GM12878 (cell line): Measurements from ENCODE around the gene RARB. TPM values are rescaled to one million over a fixed set of nuclear protein-coding genes. Genes with fewer than 3 reads are reported as not detected.

Experiments used
- ATAC-seq: fragments of 200-7000 bp; cut with Tn5 transposase; 3 replicates; pipeline ENCODE4 v1.9.1; 2020; ENCODE audit warnings: mild to moderate bottlenecking, moderate library complexity
- BruUV-seq: library from RNA; stranded (reverse); fragments of 400-500 nt; replicated peaks from 2 replicates; lab custom pipeline; 2021; lab: Mats Ljungman, UMichigan
- CTCF ChIA-PET: fragments of 300-600 bp; sonication (Branson Sonifier 250); formaldehyde crosslinking; extraction: SDS; loops from one replicate; lab custom pipeline; 2021; ENCODE audit warnings: inconsistent platforms; lab: Yijun Ruan, JAX
- POLR2A ChIA-PET: fragments of 350-600 bp; formaldehyde crosslinking; extraction: SDS; loops from one replicate; lab custom pipeline; 2021; ENCODE audit warnings: inconsistent platforms; lab: Charles Lee
- RAD21 ChIA-PET: fragments of 300-600 bp; sonication (Branson Sonifier 250); formaldehyde crosslinking; loops from one replicate; lab custom pipeline; 2023; ENCODE audit warnings: antibody characterized with exemption; ENCODE audit not compliant: unreplicated experiment; lab: Charles Lee
- SMC1A ChIA-PET: fragments of 300-600 bp; sonication (Branson Sonifier 250); formaldehyde crosslinking; loops from one replicate; lab custom pipeline; 2023; ENCODE audit not compliant: unreplicated experiment, uncharacterized antibody; lab: Charles Lee
- DNase-seq: peaks from one replicate; pipeline ENCODE4 v3.0.0-alpha.2; 2011; ENCODE audit warnings: low read depth, low spot score
- FAIRE-seq: peaks from 3 replicates; lab custom pipeline; 2011; peaks lifted over from hg19 to GRCh38; lab: Jason Lieb, UNC
- H2AFZ ChIP-seq: 2 replicates; pipeline ENCODE4 v1.6.0; 2011; ENCODE audit warnings: low read depth, low read length, control low read depth; ENCODE audit not compliant: control insufficient read depth
- H3K27ac ChIP-seq: 2 replicates; pipeline ENCODE4 v1.5.1; 2011; ENCODE audit warnings: control low read depth; ENCODE audit not compliant: control insufficient read depth, insufficient read depth
- H3K27me3 ChIP-seq, 2 experiments: replicated peaks in 1 of 2; 2 replicates each; pipeline versions ENCODE4 v1.6.0 to v1.6.1; 2011; ENCODE audit warnings: low read length in 1 of 2; ENCODE audit not compliant: control insufficient read depth in 2 of 2, insufficient read depth in 2 of 2
- H3K36me3 ChIP-seq, 2 experiments: 2 replicates each; pipeline ENCODE4 v1.5.1; 2011; ENCODE audit warnings: low read length in 1 of 2; ENCODE audit not compliant: control insufficient read depth in 2 of 2, insufficient read depth in 2 of 2
- H3K4me1 ChIP-seq: 2 replicates; pipeline ENCODE4 v1.6.1; 2011; ENCODE audit warnings: mild to moderate bottlenecking, low read length, moderate library complexity, mixed read lengths; ENCODE audit not compliant: control insufficient read depth, insufficient read depth
- H3K4me2 ChIP-seq: 2 replicates; pipeline ENCODE4 v1.6.0; 2011; ENCODE audit warnings: control low read depth; ENCODE audit not compliant: control insufficient read depth, insufficient read depth
- H3K4me3 ChIP-seq: fragments of 200-600 bp; sonication (generic); 2 replicates; pipeline ENCODE4 v1.5.1; 2016
- H3K79me2 ChIP-seq: 2 replicates; pipeline ENCODE4 v1.6.0; 2011; ENCODE audit warnings: low read length; ENCODE audit not compliant: control insufficient read depth, insufficient read depth
- H3K9ac ChIP-seq: 2 replicates; pipeline ENCODE4 v1.8.0; 2011; ENCODE audit warnings: low read length, control low read depth, mixed read lengths; ENCODE audit not compliant: control insufficient read depth, insufficient read depth
- H3K9me3 ChIP-seq: replicated peaks from 3 replicates; pipeline ENCODE4 v1.5.1; 2011; ENCODE audit warnings: mild to moderate bottlenecking, low read length; ENCODE audit not compliant: control insufficient read depth, insufficient read depth
- H4K20me1 ChIP-seq: 2 replicates; pipeline ENCODE4 v1.6.0; 2011; ENCODE audit not compliant: control insufficient read depth, insufficient read depth
- BHLHE40 ChIP-seq, 2 experiments: fragments of 450-650 bp in 1 of 2; IDR thresholded peaks; 2 replicates each; pipeline ENCODE4 v1.6.1; 2011 to 2017; ENCODE audit warnings: low read depth in 2 of 2, borderline replicate concordance in 1 of 2, improper control_type of control experiment in 1 of 2, low read length in 1 of 2, mild to moderate bottlenecking in 1 of 2
- CEBPB ChIP-seq, 2 experiments: fragments of 150-350 bp in 1 of 2; IDR thresholded peaks; 2 replicates each; pipeline ENCODE4 v1.6.1; 2012 to 2014; ENCODE audit warnings: low read depth in 2 of 2, low read length in 2 of 2, borderline replicate concordance in 1 of 2, inconsistent platforms in 1 of 2
- CREB1 ChIP-seq: IDR thresholded peaks from 2 replicates; pipeline ENCODE4 v1.6.1; 2012; ENCODE audit warnings: low read depth, mild to moderate bottlenecking, inconsistent platforms
- E4F1 ChIP-seq: fragments of 450-650 bp; IDR thresholded peaks from 2 replicates; pipeline ENCODE4 v1.6.1; 2018; ENCODE audit warnings: borderline replicate concordance, mild to moderate bottlenecking; ENCODE audit not compliant: partially characterized antibody
- NR2C2 ChIP-seq: IDR thresholded peaks from 2 replicates; pipeline ENCODE4 v1.6.1; 2011; ENCODE audit warnings: borderline replicate concordance, low read depth; ENCODE audit not compliant: control insufficient read depth, insufficient read length
- SREBF1 ChIP-seq: IDR thresholded peaks from 2 replicates; pipeline ENCODE4 v1.6.1; 2012; ENCODE audit warnings: mild to moderate bottlenecking, low read length
- TCF12 ChIP-seq: IDR thresholded peaks from 2 replicates; pipeline ENCODE4 v1.6.1; 2011; ENCODE audit warnings: low read depth, mild to moderate bottlenecking, low read length
- ZBTB40 ChIP-seq: fragments of 450-650 bp; IDR thresholded peaks from 2 replicates; pipeline ENCODE4 v1.6.1; 2016; ENCODE audit warnings: mild to moderate bottlenecking, moderate library complexity, borderline replicate concordance
- WGBS: methylation state at CpG from one replicate; pipeline ENCODE4 v1.1.6; 2016; ENCODE audit warnings: low lambda C conversion rate; ENCODE audit not compliant: insufficient replicate concordance, insufficient coverage; ENCODE audit errors: missing lambda C conversion rate; 5-methylcytosine and 5-hydroxymethylcytosine counted together
- in situ Hi-C: fragments of 300-500 bp; cut with MboI; formaldehyde crosslinking; loops from 9 replicates; pipeline ENCODE4 v1.14.3; 2018; ENCODE audit warnings: mixed read lengths
- intact Hi-C: fragments of 100-400 bp; cut with micrococcal nuclease; formaldehyde crosslinking; loops from one replicate; pipeline ENCODE4 v1.14.2; 2022; ENCODE audit not compliant: unreplicated experiment
- polyA plus RNA-seq, 11 experiments: library from polyadenylated mRNA; depleted of rRNA in 4 of 11; unstranded in 6 of 11; stranded (reverse) in 5 of 11; fragments of >200 nt; fragmentation: Nextera tagmentation in 4 of 11; fragmentation: Illumina TruSeq in 1 of 11; extraction: Ambion mirVana in 4 of 11; extraction: Trizol in 1 of 11; gene quantifications; 1 replicate in 1 of 11; 2 replicates in 10 of 11; pipeline versions ENCODE4 v1.2.1 to v1.2.3, GENCODE V29; 2011 to 2016; ENCODE audit warnings: inconsistent platforms in 2 of 11, missing spikeins in 2 of 11, low read depth in 1 of 11
- total RNA-seq, 4 experiments: library from RNA; depleted of rRNA in 3 of 4; stranded (reverse); fragments of >200 nt in 3 of 4; fragmentation: Illumina TruSeq in 1 of 4; extraction: Trizol in 1 of 4; gene quantifications; 2 replicates each; pipeline versions ENCODE4 v1.2.1 to v1.2.3, GENCODE V29; 2013 to 2021
- TF ChIP-seq, protein P1 (sequence below): IDR thresholded peaks from 2 replicates; pipeline ENCODE4 v1.6.1; 2012; ENCODE audit warnings: low read length, inconsistent platforms
- TF ChIP-seq, protein P2 (sequence below): IDR thresholded peaks from 2 replicates; pipeline ENCODE4 v1.6.1; 2012; ENCODE audit warnings: low read depth, low read length, improper control_type of control experiment

The RARB gene
- total and polyA plus RNA-seq, 10 of the 15 experiments (the other 5 are each of a cell fraction or from before 2014, with no cell fraction given), result 0.05 to 0.06 TPM; not detected in 8

- TF ChIP-seq E4F1 (no peak), CEBPB (IDR thresholded peaks at IDR 0.05; ENCODE audit: borderline replicate concordance in 1 of 2, low read depth in 2 of 2, low read length in 2 of 2) (no peak), TCF12 (no peak), NR2C2 (no peak)
- TF ChIP-seq, all 136 proteins: peak for 0
These were observed 7.2 kb upstream of the RARB start (continued) for GRCh38 chr3:25420885-25421284.

DNA sequence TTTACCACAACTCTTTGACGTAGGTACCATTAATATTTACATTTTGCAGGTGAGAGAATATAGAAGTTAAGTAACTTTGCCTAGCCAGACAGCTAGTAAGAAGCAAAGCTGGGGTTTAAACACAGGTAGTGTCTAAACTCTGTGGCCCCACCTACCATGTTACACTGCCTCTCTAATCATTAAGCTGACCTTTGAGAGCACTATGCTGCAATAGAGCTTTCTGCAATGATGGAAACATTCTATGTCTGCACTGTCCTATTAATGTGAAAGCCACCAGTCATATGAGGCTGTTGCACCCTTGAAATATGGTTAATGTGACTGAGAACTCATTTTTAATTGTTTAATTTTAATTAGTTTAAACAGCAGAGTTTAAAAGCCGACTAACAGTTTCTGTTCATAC, 6.3 kb upstream of the RARB start:
- no peaks in the 10 kb centered on the region for H4K20me1 ChIP-seq
- 9% methylated on average over 2 of the region's 2 CpGs for WGBS
- H3K27ac ChIP-seq, result no peak overlapping the region
- H3K9me3 ChIP-seq, result no peaks in the 10 kb centered on the region
- peaks cover 0 to 4% of the 10 kb centered on the region in 2 experiments; a peak in 1 of 4 replicates for H3K27me3 ChIP-seq
- in situ Hi-C loops, result no loop called here
- POLR2A ChIA-PET, result no interaction called here
- TF ChIP-seq, protein P1, sequence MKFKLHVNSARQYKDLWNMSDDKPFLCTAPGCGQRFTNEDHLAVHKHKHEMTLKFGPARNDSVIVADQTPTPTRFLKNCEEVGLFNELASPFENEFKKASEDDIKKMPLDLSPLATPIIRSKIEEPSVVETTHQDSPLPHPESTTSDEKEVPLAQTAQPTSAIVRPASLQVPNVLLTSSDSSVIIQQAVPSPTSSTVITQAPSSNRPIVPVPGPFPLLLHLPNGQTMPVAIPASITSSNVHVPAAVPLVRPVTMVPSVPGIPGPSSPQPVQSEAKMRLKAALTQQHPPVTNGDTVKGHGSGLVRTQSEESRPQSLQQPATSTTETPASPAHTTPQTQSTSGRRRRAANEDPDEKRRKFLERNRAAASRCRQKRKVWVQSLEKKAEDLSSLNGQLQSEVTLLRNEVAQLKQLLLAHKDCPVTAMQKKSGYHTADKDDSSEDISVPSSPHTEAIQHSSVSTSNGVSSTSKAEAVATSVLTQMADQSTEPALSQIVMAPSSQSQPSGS, result no peak
- no peak for TF ChIP-seq ZBTB40
- no peak for TF ChIP-seq BHLHE40 (IDR thresholded peaks at IDR 0.05; ENCODE audit: borderline replicate concordance in 1 of 2, low read depth in 2 of 2, low read length in 1 of 2)
- no peak for TF ChIP-seq CREB1
- TF ChIP-seq, protein P2, sequence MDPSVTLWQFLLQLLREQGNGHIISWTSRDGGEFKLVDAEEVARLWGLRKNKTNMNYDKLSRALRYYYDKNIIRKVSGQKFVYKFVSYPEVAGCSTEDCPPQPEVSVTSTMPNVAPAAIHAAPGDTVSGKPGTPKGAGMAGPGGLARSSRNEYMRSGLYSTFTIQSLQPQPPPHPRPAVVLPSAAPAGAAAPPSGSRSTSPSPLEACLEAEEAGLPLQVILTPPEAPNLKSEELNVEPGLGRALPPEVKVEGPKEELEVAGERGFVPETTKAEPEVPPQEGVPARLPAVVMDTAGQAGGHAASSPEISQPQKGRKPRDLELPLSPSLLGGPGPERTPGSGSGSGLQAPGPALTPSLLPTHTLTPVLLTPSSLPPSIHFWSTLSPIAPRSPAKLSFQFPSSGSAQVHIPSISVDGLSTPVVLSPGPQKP, result no peak
- no peak for TF ChIP-seq SREBF1
- TF ChIP-seq, all 136 proteins: peak for 0
- intact Hi-C loops, result no loop called here
- no peak for FAIRE-seq
- Histone ChIP-seq H2AFZ (no peak overlapping the region), H3K36me3 (no peaks in the 10 kb centered on the region), H3K4me3 (no peak overlapping the region), H3K4me1 (no peaks in the 10 kb centered on the region), H3K9ac (no peak overlapping the region), H3K79me2 (no peaks in the 10 kb centered on the region), H3K4me2 (no peak overlapping the region)
- SMC1A ChIA-PET, result interaction anchor here (0.9 to 1.0 kb wide), 2 partner anchors 13 to 21 kb away, joined by 3 read pairs; no protein-coding TSS in a partner anchor
- no TSS peak for BruUV-seq
- no peak for ATAC-seq
- RAD21 ChIA-PET, result no interaction called here
- DNase-seq, result no peak
- CTCF ChIA-PET, result no interaction called here
